NCI-H187 treated with DMSO at 0.1 percent for 48 hours (cell line): Measurements from ENCODE around the gene TCF4.
A peak's percentile ranks its signal among the peaks of the same experiment; 100 is the strongest.

ENCODE experiments used
- DNase-seq: peaks from one replicate; lab custom pipeline; 2025; lab: John Stamatoyannopoulos, UW

TCF4 gene

GRCh38 chr18:55440988-55441387 is 147.0 kb downstream of the TCF4 start:
- DNase-seq: no peak

DNA sequence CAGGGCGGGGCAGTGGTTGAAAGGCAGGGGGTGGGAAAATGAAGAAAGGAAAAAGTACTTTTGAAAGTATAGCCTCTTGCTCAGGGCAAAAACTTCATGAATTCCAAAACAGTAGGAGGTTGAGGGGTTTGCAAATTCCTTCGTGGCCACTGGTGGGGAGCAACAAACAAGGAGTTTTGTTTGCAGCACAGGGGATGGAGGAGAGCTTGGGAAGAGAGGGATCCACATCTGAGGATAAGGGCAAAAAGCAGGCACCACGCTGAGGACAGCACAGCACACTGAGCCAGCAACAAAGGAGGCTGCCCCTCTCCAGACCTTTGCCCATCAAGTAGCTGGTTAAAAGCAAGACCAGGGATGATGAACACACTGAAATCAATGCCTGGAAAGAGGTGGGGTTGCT is 148.9 kb downstream of the TCF4 start:
- no peak for DNase-seq

DNA sequence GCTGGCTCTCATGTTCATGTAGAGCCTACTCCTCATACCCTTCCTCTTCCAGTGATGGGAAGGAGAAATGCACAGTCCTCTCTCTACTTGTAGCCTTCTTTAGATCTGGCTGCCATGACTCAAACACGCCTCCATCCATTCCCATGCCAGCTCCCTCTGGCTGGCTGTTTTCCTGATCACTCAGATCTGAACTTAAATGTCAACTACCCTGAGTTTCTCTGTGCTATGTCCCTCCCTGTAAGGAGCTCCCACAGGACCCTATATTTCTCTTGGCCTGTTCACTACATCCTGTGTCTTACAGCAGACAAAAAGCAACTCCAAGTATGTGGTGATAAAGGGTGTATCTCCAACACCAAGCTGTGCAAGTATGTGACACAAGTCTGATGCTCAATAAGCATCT is 152.4 kb downstream of the TCF4 start:
- no peak for DNase-seq

DNA sequence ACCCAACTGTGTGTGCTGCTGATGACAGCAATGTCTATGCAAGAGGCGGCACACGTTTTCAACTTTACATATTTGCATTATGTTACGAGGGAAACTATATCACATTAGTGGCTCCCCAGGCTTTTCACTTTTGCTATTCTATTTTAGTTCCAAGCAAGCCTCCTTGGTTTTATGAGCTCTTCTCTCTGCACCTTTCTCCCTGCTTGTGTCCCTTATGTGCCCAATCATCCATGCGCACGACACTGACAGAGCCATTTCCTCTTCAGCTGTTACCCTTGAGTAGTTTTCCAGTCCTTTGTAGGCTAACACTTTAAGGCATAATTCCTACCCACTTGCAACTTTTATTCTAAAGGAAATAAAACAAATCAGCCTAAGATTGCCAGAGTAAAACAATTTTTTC is 154.3 kb downstream of the TCF4 start:
- DNase-seq: peak; percentile 8

- no peak for DNase-seq
Measured at GRCh38 chr18:55433140-55433539, 154.9 kb downstream of the TCF4 start.

GRCh38 chr18:55432307-55433040 is 155.5 kb downstream of the TCF4 start:
- DNase-seq: no peak

GRCh38 chr18:55430026-55430425 is 158.0 kb downstream of the TCF4 start:
- DNase-seq: no peak

DNA sequence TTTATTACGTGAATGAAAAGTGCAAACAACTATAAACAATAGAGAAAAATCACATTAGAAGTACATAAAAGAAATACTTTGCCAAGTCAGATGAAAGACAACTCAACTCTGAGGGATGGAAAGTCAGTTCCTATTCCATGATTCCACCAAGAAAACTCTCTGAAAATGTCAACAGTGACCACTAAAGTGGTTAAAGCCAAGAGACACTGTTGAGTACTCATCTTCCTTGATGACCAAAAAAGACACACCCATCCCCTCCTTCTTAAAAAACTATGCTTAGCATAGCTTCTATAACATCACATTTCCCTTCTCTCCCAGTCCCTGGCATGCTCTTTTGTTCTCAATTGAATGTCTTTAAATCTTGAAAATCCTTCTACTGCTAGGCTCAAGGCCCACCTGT is 160.0 kb downstream of the TCF4 start:
- no peak for DNase-seq

DNA sequence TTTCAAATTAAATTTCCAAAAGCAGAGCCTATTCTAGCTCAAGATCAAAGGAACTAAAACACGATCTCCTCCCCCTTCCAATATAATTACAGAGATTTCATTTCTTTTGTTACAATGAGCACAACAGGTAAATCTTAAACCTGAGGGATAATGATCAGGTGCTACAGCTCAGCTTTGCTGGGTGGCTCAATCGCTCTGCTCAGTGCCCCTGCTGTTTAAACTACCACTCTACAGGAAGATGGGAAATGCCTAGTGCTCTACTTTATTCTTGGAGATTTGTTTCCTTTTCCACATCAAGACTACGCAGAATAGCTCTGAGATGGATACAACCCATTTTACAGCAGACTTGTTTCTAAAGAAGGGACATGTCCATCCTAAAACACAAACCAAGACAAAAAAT is 162.3 kb downstream of the TCF4 start:
- DNase-seq: no peak

GRCh38 chr18:55422456-55423180 is 165.4 kb downstream of the TCF4 start:
- DNase-seq: no peak

DNA sequence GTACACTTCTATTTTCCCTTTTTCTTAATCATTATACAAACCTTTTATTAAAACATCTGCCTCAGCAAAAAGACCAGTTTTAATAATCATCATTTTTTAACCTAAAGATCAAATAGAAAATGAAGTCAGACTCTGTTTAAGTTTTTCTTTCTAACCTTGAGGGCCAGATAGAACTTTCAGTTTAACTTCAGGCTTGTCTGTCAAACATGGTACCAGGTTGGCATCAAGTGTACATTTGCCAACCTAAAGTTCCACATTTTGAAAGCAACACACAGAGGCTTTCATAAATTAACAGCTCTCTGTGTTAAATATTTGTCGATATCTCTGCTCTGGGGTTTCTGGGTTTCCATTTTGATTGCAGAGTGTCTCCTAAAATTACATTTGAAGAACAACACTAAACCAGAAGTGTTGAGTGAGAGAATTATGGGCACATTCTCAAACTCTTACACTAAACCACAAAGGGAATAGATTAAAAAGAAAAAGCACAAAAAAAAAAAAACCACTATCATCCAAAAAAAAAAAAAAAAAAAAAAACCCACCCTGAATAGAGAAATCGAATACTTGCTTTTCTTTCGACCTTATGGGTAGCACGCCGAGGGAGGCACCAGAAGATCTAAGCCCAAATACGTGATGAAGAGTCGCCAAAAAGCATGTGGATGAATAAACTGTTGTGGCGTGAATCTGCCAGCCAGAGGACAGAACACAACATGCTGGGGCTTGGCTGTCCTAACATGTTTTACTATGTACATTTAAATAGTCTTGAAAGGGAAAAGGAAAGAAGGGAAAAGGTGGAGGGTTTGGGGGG is 166.2 kb downstream of the TCF4 start:
- DNase-seq: no peak

GRCh38 chr18:55421308-55421614 is 166.7 kb downstream of the TCF4 start:
- no peak for DNase-seq

DNA sequence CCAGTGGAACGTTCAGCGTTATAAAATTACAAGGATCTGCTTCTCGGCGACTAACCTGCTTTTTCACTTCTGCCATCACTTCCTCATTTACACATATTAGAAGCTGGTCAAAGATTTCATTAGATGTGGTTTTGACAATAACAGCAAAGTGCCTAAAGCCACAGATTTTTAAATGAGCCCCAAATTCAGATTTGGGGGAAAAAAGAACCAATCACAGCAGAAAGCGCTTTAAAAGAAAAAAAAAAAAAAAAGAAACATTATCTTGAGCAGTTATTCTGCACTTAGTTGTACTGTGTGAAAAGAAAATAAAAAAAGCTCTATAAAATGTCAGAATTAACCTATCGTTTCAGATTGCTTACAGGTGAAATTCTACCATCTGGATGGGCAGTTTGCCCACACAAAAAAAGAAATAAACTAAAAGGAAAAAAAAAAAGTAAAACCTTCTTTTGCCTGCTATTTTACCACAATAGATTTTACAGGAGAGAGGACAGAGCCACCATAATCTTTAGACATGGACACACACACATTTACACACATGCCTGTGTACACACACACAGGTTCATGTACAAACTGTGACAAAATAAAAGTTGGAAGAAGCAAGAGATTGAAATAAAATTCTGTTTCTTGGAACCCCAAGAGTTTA is 167.2 kb downstream of the TCF4 start:
- no peak for DNase-seq

DNA sequence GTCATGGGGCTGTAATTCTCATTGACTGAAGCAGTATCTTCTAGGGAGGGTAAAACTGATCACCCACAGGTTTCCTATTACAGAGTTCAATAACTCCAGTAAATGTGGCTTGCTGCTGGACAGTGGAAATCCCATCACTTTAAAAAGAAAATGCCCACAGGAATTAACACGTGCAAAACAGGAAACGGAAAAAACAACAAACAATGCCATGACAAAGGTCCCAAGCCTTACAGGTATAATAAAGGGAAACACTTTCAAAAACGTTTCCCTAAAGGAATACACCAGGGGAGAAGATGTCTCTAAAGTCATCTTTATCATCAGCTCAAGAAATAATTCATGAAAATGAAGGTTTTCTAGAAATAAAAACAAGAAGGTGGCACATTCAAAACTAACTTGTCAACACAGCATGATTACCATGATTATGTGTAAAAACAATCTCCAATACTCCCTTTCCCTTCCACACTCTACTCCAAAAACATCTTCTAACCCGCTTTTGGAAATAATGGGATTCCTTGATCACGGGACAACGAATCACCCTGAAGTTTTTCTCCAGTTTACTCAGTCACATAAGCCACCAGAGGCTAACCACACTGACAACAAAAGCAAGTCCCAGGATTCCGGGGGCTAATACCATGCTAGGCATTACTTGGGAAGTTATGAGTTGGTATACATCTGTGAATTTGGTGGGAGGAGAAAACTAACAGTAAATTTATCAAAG is 167.9 kb downstream of the TCF4 start:
- no peak for DNase-seq

DNA sequence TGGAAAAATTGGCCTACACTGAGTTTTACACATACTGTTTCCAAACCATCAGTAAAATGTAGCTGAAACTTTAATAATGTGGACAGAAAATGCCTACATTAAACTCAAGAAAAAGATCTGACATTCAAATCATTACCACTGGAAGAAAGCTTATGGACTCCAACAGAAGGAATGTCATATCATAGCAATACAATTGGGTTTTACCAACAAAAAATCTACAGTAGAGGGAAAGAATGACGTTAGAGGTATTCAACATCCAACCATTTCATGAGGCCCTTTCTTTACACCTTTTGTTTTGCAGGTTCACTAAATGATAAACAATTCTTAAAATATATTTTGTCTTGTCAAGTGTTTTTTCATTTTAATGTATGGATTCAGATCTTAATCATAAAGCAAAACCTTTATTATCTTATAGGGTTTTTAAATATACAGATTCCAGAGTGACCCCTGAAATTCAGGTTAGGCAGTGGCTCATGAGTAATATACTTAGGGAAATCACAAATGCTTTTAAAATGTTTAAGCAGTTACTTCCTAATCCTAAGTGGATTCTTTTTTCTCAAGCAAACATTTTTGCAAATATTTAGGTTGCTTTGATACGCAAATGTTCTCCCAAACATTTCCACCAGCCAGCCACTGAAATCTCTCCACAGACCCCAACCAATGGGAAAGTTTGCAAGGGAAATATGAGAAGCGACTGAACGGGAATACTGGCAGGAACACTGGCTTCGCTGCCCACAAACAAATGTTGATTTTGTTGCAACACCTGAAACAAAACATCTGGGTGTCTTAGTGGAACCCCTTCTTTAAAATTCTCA is 168.7 kb downstream of the TCF4 start:
- no peak for DNase-seq

- DNase-seq: no peak
Measured at GRCh38 chr18:55418439-55418838, 169.6 kb downstream of the TCF4 start.

DNA sequence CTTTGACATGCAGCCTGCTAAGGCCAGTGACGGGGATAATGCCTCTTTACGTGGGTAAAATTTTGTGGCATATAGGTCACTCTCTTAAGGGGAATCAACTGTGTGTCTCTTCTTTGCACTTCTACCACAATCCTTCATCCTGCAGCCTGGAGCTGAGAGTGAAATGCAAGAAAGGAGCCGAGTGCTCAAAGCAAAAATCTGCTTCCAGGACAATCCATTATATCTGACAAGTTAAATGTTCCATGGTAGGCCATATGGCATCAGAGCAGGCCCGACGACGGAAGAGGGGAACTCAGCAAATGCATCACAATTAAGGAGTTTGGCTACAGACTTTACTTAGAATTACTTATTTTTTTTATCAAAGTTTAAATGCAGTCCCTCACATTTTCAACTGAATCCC is 171.2 kb downstream of the TCF4 start:
- DNase-seq: no peak

- no peak for DNase-seq
Measured at GRCh38 chr18:55415258-55415871, 172.6 kb downstream of the TCF4 start.

GRCh38 chr18:55414475-55414874 is 173.5 kb downstream of the TCF4 start:
- DNase-seq: no peak

DNA sequence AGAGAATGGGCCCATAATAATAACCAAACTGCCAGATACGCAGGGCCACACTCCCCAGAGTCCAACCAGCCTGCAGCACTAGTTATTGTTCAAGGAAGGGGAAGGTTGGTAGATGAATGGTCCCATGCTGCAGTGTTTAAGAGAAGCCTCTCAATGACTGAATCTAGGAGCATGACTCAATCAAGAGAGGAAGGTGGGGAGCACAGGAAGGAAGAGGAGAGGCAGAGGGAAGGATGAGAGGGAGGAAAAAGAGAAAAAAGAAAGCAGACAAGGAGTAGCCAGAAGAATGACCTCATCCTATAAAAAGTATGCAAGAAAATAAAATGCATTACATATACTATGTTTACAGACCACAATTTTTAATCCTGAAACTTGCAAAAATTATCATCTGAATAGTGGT is 174.5 kb downstream of the TCF4 start:
- DNase-seq: no peak
